Uterus (tissue), 2 donors: Measurements from ENCODE around the gene ASTN2.

Source experiments
- CTCF ChIP-seq, 4 experiments: fragments of 200-600 bp in 2 of 4; fragments of 450-650 bp in 2 of 4; sonication (generic) in 2 of 4; IDR thresholded peaks; one replicate each; pipeline ENCODE4 v1.5.1; 2016 to 2019; ENCODE audit warnings: antibody characterized with exemption in 4 of 4, mild to moderate bottlenecking in 2 of 4, moderate library complexity in 1 of 4
- POLR2A ChIP-seq, 2 donors: fragments of 450-650 bp; IDR thresholded peaks; one replicate each; pipeline ENCODE4 v1.6.1; 2016; ENCODE audit warnings: antibody characterized with exemption in 2 of 2, mild to moderate bottlenecking in 1 of 2, moderate library complexity in 1 of 2

- TF ChIP-seq POLR2A (IDR thresholded peaks at IDR 0.05) (no peak), CTCF (IDR thresholded peaks at IDR 0.05) (no peak)
Measured at GRCh38 chr9:116662646-116663310, 752.1 kb downstream of the ASTN2 start.
